ENCODE results near the gene MYPOP.

- no peak for TF ChIP-seq CTCF (IDR thresholded peaks at IDR 0.05 in 2 of 3, conservative IDR thresholded peaks at IDR 0.05 in 1 of 3; ENCODE audit: control insufficient read depth in 2 of 3, extremely low read depth in 1 of 3, insufficient read depth in 1 of 3, low read depth in 3 of 3, low read length in 3 of 3)
- TF ChIP-seq ATF7 (IDR thresholded peaks at IDR 0.05; ENCODE audit: low read depth), result no peak
- no peak for TF ChIP-seq ZNF217 (IDR thresholded peaks at IDR 0.05)
- no peak for TF ChIP-seq IKZF2 (IDR thresholded peaks at IDR 0.05)
- TF ChIP-seq ZNF384 (IDR thresholded peaks at IDR 0.05; ENCODE audit: borderline replicate concordance, low read depth, low read length), result no peak
- no peak for TF ChIP-seq EZH2 (IDR thresholded peaks at IDR 0.05; ENCODE audit: borderline replicate concordance, control insufficient read depth, low read depth, low read length)
- TF ChIP-seq BMI1 (IDR thresholded peaks at IDR 0.05; ENCODE audit: borderline replicate concordance), result no peak
- no peak for TF ChIP-seq YY1 (IDR thresholded peaks at IDR 0.05; ENCODE audit: low read depth, low read length)
- no peak for TF ChIP-seq CREM (IDR thresholded peaks at IDR 0.05; ENCODE audit: low read depth)
- no peak for TF ChIP-seq CHD4 (IDR thresholded peaks at IDR 0.05)
- TF ChIP-seq ZNF207 (IDR thresholded peaks at IDR 0.05; ENCODE audit: borderline replicate concordance), result no peak
- TF ChIP-seq RFX5 (IDR thresholded peaks at IDR 0.05; ENCODE audit: low read depth, low read length), result no peak
Measured at GRCh38 chr19:45883881-45884681, 18.3 kb downstream of the MYPOP start.

Measured in GM12878 (cell line).